Measurements from ENCODE around the gene RNF144B. TPM values are rescaled to one million over a fixed set of nuclear protein-coding genes. Genes with fewer than 3 reads are reported as not detected.

Gene RNF144B
- total and polyA plus RNA-seq, 10 of the 15 experiments (the other 5 are each of a cell fraction or from before 2014, with no cell fraction given) = 0.03 to 0.18 (median 0.14) TPM

GRCh38 chr6:18423426-18423825 lies 36.3 kb downstream of the RNF144B start:
- intact Hi-C loops (cut with micrococcal nuclease; ENCODE audit: unreplicated experiment) = no loop called here
- no peak overlapping the region for H3K27ac ChIP-seq (ENCODE audit: control insufficient read depth, insufficient read depth)
- no peaks in the 10 kb centered on the region for H3K4me1 ChIP-seq (ENCODE audit: control insufficient read depth, insufficient read depth, low read length)
- H2AFZ ChIP-seq (ENCODE audit: control insufficient read depth, low read depth, low read length) = no peak overlapping the region
- ChIA-PET RAD21 (ENCODE audit: unreplicated experiment) (no interaction called here), CTCF (no interaction called here), POLR2A (no interaction called here), SMC1A (ENCODE audit: uncharacterized antibody, unreplicated experiment) (interaction anchor here (1.5 kb wide), 1 partner anchor 80 kb away, joined by 4 read pairs; no protein-coding TSS in a partner anchor)
- H3K9me3 ChIP-seq (replicated peaks; ENCODE audit: control insufficient read depth, insufficient read depth, low read length) = no peaks in the 10 kb centered on the region
- H3K4me3 ChIP-seq = no peak overlapping the region
- no peaks in the 10 kb centered on the region for H4K20me1 ChIP-seq (ENCODE audit: control insufficient read depth, insufficient read depth)
- in situ Hi-C loops (cut with MboI) = no loop called here
- WGBS (ENCODE audit: insufficient coverage, insufficient replicate concordance, low lambda C conversion rate, missing lambda C conversion rate) = 30% methylated on average over 3 of the region's 3 CpGs
- no peak overlapping the region for H3K9ac ChIP-seq (ENCODE audit: control insufficient read depth, insufficient read depth, low read length)
- no TSS peak for BruUV-seq (replicated peaks)
- FAIRE-seq (no peak), DNase-seq (ENCODE audit: low read depth, low spot score) (no peak), ATAC-seq (no peak)
- H3K36me3 ChIP-seq (ENCODE audit: control insufficient read depth in 2 of 2, insufficient read depth in 2 of 2, low read length in 1 of 2) = no peaks in the 10 kb centered on the region
- no peaks in the 10 kb centered on the region; a peak in 1 of 4 replicates for H3K27me3 ChIP-seq (replicated peaks in 1 of 2; ENCODE audit: control insufficient read depth in 2 of 2, insufficient read depth in 2 of 2, low read length in 1 of 2)
- H3K79me2 ChIP-seq (ENCODE audit: control insufficient read depth, insufficient read depth, low read length) = no peaks in the 10 kb centered on the region
- TF ChIP-seq SKIL (IDR thresholded peaks at IDR 0.05; ENCODE audit: low read depth, poor library complexity, severe bottlenecking) (no peak), STAT1 (conservative IDR thresholded peaks at IDR 0.05) (no peak), HDAC6 (IDR thresholded peaks at IDR 0.05; ENCODE audit: unreplicated experiment) (no peak), IKZF2 (IDR thresholded peaks at IDR 0.05) (no peak), RELA (IDR thresholded peaks at IDR 0.05; ENCODE audit: borderline replicate concordance, partially characterized antibody) (no peak), SMAD1 (IDR thresholded peaks at IDR 0.05; ENCODE audit: low read depth, partially characterized antibody) (no peak), PAX5 (IDR thresholded peaks at IDR 0.05; ENCODE audit: borderline replicate concordance, low read depth, low read length) (no peak)
- H3K4me2 ChIP-seq (ENCODE audit: control insufficient read depth, insufficient read depth) = no peak overlapping the region
